Measurements from ENCODE around the gene ITM2C. TPM values are rescaled to one million over a fixed set of nuclear protein-coding genes. Genes with fewer than 3 reads are reported as not detected.

The ITM2C gene
- polyA plus RNA-seq, 3 donors: 951 to 1,059 (median 1,053) TPM

- no peak for DNase-seq
Measured at GRCh38 chr2:230869914-230870543, 5.3 kb downstream of the ITM2C start.

GRCh38 chr2:230870544-230871360, 6.0 kb downstream of the ITM2C start:
- no peak for DNase-seq

DNA sequence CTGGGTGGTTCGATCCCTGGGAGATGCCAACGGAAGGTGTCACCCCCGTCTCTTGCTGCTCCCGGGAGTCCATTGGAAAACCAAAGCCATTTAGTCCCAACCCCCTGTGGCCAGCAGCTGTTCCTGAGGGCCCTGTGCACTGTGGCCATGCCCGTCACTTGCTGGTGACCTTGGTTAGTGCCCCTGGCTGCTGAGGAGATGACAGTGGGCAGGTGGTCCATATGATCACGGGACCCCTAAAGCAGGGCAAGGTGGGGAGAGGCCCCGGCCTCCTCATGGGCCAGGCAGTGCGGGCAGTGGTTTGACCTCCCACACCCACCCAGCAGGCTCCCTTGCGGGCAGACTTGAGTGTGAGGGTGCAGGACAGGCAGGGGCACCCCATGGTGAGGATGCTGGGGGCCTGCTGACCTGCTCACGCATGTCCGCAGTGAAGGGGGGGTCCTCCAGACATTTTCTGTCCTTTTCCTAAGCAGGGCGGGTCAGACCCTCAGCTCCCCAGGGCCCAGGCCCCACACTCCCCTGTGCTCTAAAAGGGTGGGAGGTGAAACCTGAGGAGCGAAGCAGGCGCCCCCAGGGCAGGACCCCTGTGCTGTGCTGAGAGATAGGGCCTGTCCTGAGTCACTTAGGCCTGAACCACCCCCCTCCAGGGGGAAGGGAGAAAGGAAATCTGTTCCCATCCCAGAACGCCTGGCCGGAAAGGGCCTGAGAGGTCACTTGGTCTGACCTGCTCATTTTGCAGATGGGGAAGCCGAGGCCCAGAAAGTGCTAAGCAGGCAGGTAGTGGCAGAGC, 6.8 kb downstream of the ITM2C start:
- DNase-seq: no peak

GRCh38 chr2:230872151-230872967, 7.6 kb downstream of the ITM2C start:
- DNase-seq: no peak

DNA sequence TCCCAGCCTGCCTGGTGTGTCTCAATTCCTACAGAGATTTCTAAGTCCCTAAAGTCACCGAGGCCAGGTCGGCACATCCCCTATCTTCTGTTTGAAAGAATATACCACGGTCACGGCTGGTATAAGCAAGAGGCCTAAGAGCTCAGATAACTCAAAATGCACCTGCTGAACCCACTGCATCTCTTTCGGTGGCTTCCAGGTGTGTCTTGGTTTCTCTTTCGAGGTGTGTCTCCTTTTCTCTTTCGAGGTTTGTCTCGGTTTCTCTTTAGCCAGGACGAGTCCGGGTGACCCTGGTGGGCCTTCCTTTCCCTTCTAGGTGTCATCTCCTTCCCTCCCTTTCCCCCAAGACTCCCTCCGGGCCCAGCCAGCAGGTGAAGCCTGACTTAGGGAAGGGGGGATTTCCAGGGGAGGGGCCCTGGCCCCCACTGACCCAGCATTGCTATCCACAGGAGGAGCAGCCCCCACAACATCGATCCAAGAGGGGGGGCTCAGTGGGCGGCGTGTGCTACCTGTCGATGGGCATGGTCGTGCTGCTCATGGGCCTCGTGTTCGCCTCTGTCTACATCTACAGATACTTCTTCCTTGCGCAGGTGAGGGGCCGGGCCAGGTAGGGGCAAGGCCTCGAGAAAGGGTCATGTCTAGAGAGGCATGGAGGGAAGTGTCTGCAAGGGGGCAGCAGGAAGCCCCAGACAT, 8.4 kb downstream of the ITM2C start:
- no peak for DNase-seq

DNA sequence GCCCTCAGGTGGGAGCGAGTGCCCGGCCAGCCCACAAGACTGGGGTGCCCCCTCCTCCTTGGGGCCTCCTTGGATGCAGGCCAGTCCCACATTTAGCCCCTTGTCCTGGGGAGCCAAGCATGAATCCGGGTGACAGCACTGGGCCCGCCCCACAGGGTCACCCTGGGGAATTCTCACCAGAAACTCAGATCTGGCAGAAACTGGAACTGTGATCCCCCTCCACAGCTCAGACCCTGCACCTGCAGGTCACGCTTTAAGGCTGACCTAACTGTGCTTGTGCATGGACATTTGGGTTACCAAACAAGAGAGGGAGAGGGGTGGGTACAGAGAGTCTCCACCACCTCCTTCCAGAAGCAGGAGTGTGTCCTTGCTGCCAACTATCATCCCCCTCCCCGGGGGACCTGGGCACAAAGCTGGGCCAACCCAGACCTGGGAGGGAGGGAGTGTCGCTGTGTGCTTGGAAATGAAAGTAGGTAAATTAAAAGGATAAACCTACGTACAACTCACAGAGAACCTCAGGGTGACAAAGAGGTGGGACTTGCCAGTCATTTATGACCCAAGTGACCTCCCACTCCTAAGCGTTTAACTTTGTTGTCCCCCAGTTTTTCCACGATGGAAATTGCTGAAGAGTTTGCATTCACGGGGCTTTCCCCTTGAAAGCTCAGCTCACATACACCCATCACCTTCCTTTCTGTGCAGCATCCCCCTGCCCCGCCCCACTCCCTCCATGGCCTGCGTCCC, 9.1 kb downstream of the ITM2C start:
- DNase-seq: no peak

GRCh38 chr2:230874456-230874855, 9.7 kb downstream of the ITM2C start:
- DNase-seq: no peak

DNA sequence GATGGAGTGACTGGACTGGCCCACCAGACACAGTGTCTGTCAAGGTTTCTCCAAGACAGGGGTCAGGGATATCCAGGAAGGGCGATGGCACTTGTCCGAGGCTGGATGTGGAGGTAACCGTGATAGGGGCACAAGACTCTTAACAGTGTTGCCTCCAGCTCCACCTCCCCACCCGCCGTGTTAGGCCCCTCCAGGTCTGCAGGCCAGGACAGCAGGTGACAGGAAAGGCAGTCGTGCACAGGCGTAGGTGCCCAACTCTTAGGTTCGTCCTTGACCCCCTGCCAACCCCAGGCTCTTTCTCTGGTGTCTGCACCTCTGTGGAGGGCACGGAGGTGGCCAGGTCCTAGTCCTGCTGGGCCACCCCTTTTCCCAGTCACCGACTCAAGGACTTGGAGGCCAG, 10.1 kb downstream of the ITM2C start:
- no peak for DNase-seq

DNA sequence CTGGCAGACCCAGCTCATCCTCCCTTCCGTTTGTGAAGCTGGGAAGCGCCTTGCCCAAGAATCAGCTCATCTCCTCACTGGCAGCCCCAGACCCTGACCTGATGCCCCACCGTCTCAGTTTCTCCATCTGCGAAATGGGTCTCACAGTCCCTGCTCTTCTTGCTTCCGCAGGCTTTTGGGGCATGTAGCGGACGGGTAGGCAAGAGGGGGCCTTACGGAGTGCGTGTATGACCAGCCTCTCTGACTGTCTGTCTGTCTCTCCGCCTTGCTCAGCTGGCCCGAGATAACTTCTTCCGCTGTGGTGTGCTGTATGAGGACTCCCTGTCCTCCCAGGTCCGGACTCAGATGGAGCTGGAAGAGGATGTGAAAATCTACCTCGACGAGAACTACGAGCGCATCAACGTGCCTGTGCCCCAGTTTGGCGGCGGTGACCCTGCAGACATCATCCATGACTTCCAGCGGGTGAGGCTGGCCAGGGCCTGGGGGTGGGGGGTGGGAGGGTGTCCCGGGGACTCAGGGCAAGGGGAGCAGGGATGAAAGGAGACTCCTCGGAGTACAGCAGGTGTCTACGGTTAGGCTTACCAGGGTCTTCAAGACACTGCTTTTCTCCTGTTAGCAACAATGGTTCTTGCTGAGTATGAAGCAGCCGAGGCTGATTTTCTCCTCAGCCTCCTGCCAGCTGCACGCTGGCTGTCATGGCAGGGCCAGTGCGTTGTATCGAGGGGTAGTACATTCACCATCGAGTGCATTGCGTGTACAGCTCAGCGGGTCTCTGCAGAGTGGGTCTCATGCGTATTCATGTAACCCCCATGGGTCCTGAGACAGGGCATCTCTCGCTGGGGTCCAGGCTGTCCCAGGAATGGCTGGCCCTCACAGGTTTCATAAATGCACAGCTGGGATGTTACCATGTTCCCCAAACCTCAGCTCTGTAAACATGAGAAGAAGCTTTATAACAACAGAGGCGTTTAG, 10.9 kb downstream of the ITM2C start:
- no peak for DNase-seq

DNA sequence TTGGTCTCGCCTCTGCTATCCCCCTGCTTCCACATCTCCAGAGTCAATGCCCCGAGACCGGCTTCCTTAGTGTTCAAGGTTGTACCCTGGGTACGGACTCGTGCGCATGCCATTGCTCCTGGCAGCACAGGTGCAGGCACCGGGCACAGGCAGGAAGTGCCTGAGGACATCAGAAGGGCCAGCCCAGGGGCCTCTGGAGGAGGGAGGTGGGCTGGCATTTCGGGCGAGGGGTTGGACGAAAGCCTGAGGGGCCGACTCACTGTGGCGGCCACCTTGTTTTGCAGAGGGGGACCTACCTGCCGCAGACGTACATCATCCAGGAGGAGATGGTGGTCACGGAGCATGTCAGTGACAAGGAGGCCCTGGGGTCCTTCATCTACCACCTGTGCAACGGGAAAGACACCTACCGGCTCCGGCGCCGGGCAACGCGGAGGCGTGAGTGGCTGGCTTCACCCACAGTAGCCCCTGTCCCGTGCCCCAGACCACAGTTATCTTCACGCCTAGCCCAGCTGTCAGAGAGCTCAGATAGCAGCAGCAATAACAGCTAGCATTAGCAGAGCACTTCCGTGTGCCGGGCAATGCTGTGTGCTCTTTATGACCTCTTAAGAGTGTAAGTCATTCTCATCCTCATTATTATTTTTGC, 12.5 kb downstream of the ITM2C start:
- no peak for DNase-seq

GRCh38 chr2:230877759-230878598, 13.2 kb downstream of the ITM2C start:
- DNase-seq: no peak

- no peak for DNase-seq
Measured at GRCh38 chr2:230878599-230879188, 14.0 kb downstream of the ITM2C start.

- DNase-seq: no peak
Measured at GRCh38 chr2:230879271-230879882, 14.6 kb downstream of the ITM2C start.

- DNase-seq: no peak
Measured at GRCh38 chr2:230879891-230880290, 15.1 kb downstream of the ITM2C start.

DNA sequence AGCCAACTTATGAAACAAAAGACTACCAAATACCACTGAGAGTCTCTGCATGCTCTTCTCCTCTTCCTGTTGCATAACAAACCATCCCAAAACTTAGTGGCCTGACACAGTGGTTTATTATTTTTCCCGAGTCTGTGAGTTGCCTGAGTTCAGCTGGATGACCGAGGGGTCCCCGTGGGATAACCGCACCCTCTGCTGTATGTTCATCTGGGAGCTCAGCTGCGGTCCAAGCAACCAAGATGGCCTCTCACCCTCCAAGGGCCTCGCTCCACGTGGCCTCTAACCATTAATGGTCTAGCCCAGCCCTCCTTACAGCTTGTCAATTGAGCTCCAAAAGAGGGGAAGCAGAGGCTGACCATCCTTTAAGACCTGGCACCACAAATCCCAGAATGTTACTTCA, 17.1 kb downstream of the ITM2C start:
- DNase-seq: no peak

- peak; percentile 86 for DNase-seq
Measured at GRCh38 chr2:230885463-230886130, 20.9 kb downstream of the ITM2C start.

Measured in renal pelvis (tissue), 4 donors.